GM19238 (cell line): ENCODE data around the gene CCDC148.

Source experiments
- DNase-seq: peaks from one replicate; pipeline ENCODE4 v3.0.0; 2011; ENCODE audit warnings: low spot score; ENCODE audit not compliant: insufficient read length

Gene CCDC148

DNA sequence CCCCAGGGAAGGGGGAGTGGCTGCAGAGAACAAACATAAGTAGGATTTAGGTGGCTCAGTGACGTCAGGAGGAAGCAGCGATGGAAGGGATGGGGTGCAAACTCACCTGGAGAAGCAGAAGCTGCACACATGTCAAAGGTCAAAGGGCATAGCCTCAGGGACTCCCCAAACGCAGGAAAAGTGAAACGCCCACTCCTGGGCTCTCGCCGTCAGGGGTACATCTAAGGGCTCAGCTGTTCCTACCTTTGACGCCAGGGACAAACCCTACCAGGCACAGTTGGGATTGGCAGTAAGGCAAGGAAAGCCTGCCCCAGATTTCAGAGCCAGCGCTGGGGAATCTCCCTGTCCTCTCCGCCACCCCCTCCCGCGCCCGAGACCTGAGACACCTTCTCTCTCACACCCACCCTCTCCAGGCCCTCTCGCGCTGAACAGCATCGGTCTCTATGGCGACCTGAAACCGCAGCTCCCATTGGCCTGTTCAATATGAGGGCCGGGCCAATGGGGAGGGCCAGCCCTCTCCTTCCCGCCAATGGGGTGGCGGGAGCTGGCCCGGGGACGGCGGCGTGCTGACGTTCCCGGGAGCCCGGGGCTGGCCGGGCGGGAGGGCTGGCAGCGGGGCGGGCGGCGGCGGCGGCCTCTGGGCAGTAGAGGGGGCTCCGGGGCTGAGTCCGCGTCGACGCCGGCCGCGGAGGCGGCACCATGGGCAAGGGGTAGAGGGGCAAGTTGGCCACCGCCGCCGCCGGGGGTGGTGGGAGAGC, at the start of gene CCDC148, which contains the start of gene PKP4:
Gene CCDC148 (minus strand): TSS at position 445 of the 758 bp plus-strand sequence. CDS start 314 bp downstream, at position 131.
Gene PKP4 (plus strand): TSS at position 644 of the 758 bp plus-strand sequence. CDS start 76,233 bp downstream, outside the sequence.
- DNase-seq, result peak; percentile 89

DNA sequence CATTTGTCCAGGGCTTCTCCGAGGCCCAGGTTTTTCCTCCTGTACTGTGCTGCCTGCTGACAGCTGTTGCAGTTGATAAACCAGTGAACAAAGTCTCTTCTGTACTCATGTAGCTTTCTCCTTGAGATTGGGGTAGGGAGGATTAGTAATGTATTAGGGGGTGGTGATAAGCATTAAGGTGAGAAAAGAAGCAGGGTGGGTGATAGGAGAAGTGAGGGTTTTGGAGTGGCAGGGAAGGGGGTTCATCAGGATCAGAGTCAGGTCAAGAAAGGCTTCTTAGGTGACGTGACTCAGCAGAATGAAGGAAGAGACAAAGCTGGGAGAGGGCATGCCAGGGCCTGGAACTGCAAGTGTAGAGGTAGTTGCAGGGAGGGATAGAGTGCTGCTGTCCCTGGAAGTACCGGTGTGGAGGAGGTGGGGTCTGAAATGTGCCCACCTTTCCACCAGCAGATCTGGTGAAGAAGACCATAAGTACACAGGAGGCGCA, 48.9 kb upstream of the CCDC148 start:
- no peak for DNase-seq

DNA sequence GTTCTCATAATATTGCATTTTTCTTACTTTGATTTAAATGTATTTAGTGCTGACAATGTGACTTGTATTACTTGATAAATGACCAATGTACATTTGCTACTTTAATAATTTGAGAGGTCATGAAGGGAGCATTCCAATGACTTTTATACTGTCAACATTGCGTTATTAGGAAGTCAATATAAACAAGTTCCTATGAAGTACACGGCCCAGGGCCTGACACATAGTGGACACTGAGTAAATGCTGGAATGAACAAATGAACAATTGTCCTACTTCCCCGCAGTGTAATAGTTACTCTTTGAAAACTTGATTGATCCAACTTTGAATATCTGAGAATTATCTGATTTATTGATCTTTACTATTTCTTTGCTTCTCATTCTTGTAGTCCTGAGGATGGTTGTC, 47.5 kb upstream of the CCDC148 start:
- DNase-seq, result no peak

DNA sequence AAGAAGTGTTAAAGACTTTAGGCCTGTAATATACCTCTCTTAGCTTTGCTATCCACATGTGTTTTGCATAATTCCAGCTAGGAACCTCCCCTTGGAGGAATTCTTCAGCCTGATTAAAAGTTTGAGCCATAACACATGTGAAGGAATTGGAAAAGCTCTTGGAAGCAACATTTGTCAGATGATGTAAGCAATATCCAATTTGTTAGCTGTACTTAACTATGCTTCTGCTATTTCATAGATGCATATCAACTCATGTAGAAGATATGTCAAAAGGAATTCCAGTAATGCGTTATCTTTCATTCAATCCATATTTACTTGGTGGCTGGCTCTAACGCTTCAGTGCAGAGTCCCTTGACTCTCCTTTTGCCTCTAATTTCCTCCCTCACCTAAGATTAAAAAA, 46.4 kb upstream of the CCDC148 start:
- DNase-seq, result no peak

DNA sequence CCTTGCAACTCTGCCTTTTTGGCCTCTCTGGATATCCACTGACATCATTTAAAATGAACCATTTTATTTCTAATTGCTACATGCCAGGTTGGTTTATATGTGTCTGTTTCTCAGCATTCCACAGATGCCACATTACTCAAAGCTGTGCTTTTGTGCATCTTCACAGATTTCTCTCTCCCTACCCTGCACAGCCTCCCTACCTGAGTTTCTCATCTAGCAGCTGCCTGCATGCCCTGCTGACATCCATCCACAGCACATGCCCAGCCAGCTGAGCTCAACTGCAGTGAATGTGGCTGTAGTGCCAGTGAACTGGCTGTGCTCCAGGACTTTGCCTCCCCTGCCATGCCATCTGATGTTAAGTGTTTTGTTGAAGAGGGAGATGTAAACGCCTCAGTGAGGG, 44.7 kb upstream of the CCDC148 start:
- DNase-seq, result no peak

GRCh38 chr2:158500333-158500732, 43.8 kb upstream of the CCDC148 start:
- DNase-seq, result no peak

DNA sequence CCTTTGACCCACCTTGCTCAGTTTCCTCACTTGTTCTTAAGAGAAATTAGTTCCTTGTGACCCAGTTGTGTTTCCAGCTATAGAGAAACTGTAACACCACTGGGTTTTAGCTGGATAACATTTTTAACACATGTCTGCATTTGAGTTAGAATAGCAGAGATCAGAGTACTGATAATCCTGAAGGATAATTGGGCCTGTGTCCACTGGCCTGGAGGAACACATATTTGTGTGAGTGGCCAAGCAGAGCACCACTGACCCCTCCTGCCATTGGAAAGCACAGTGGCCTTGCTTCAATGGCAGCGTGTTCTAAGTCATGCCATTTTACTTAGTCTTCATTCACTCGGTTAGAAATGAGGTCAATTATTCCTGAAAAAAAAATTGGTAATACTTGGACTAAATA, 42.8 kb upstream of the CCDC148 start:
- no peak for DNase-seq

DNA sequence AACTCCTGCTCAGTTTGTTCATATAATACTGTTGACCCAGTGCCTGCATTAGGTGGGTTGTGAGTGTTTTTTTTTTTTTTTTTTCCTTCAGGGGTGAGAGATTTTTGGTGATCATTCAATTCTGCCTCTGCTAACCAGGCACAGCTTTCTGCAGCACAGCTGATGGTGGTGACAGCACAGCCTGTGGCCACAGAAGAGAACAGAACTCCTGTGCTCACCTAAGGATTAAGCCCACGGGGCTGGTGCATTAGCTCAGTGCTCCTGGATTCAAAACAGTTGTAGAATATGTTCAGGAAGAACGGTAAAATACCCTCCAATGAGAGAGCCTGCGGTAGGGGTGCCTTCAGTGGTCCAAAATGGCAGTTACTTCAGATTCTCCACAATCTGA, 42.2 kb upstream of the CCDC148 start:
- DNase-seq, result no peak

DNA sequence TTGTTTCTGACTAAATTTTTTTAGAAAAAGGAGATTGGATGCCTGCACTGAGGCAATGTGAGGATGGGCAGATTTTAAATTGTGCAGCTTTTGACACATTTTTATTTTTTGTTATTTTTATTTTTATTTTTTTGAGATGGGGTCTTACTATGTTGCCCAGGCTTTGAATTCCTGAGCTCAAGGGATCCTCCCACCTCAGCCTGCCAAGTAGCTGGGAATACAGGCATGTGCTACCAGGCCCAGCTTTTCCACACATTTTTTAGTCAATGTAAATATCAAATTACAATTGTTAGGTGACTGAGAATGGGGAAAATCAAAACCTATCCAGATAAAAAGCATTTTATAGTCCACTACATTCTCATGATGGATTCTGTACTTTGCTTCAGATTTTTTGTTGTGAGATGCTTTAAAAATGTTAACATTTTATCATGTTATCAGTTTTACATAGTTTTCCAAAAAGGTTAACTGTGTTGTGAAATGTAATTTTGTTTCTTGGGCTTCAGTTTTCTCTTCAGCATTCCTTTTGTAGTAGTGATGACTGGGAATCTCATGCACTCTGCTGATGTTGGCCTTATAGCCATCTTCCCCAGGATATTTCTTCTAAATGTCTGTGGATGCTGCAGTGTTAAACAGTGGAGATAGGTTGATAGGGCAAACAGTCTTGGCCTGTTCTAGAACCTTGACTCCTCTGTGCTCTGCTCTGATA, 41.6 kb upstream of the CCDC148 start:
- DNase-seq, result no peak

- no peak for DNase-seq
Measured at GRCh38 chr2:158497486-158497885, 40.9 kb upstream of the CCDC148 start.

DNA sequence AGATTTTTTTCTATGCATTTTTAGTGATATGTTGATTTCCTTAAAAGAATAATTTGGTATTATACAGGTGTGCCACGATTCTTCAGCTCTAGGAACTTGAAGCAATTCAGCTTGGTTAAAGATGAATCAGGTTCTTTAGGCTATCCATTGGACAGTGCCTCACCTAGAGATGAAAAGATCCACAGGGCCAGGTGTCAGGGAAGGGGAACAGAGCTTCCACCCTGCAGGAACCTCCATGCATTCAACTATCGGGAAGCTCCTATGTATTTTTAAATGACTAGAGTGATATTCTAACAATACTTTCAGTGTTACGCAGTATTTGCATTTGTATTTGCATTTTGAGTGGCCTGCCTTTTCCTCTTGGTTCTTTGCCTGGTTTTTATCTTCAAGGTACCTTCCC, 40.4 kb upstream of the CCDC148 start:
- DNase-seq, result no peak

DNA sequence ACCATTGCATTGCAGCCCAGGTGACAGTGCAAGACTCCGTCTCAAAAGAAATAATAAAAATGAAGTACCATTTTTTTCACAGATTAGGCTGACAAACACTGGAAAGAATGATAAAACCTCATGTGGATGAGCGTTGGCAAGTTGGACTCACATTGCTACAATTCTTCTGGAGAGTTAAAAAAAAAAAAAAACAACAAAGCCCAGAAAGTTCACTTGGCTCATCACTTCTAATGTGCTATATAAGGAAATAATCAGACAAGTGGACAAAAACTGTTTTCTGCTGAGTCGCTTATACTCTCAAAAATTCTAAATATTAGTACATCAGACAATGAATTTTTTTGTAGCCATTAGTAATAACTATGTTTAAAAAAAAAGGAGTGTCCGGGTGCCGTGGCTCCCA, 38.6 kb upstream of the CCDC148 start:
- no peak for DNase-seq

DNA sequence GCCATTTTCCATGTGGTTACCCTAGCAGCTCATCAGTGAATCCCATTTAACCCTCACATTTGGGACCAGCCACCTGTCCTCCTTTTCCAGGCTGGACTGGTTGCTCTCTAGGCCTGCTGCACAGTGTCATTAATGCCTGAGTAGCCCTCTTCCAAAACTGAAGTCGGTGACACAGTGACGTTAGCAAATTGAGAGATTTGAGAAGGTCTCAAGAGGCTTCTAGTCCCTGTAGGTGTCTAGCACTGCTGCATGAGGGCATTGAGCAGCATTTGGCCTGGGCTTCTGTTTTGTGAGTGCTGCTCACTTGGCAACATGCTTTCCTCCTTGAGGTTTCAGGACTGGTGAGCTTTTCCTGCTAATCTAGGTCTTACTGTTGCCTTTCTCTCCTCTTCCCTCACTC, 36.9 kb upstream of the CCDC148 start:
- DNase-seq, result no peak

DNA sequence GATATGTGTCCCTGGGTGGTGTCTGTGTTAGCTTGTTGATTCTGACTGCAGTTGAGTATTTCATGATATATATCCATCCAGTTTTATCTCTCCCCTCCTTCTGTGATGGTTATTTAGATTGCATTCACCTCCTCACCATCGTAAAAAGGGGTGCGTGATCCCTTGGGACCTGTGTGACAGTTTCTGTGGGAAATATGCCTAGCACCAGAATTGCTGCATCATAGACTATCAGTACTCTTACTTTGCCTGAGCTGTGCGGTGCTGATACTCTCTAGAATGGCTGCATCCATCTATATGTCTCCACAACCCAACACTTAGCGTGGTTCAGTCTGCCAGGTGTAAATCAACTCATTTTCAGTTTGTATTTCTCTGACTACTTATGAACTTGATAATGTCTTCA, 34.5 kb upstream of the CCDC148 start:
- no peak for DNase-seq

DNA sequence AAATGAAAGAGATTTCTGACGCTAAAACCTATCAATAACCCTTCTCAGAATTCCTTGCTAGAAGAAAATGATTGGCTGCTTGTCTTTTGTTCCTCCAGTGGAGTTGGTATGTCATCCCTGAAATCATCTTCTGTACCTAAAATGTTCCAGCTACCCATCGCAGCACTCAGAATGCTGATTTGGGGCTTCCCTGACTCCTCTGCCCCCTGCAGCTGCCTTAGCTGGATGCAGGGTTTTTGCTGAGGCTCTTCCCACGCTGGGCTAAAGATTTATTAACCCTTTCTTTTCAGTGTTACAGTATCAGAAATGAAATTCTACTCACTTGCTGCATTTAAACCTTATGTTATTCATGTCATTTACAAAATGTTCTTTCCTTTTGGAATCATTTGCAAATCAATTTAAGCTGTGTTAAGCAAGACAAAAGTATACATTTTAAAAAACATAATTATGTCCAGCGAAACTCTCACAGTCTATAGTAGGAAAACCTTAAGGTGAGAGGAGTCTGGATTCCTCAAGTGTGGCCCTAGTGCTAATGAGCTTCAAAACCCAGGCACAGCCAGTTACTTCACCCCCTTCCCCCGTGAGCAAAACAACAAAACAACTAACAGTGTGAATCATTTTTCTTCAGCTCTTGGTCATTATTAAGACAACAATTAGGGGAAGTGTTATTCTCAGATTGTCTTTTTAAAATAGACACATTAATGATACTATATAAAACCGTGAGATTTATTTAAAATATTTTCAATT, 33.0 kb upstream of the CCDC148 start:
- no peak for DNase-seq

GRCh38 chr2:158488442-158489216, 32.1 kb upstream of the CCDC148 start:
- DNase-seq, result no peak

- no peak for DNase-seq
Measured at GRCh38 chr2:158487419-158487818, 30.9 kb upstream of the CCDC148 start.

- DNase-seq, result no peak
Measured at GRCh38 chr2:158486970-158487325, 30.4 kb upstream of the CCDC148 start.

GRCh38 chr2:158486150-158486969, 29.8 kb upstream of the CCDC148 start:
- no peak for DNase-seq

DNA sequence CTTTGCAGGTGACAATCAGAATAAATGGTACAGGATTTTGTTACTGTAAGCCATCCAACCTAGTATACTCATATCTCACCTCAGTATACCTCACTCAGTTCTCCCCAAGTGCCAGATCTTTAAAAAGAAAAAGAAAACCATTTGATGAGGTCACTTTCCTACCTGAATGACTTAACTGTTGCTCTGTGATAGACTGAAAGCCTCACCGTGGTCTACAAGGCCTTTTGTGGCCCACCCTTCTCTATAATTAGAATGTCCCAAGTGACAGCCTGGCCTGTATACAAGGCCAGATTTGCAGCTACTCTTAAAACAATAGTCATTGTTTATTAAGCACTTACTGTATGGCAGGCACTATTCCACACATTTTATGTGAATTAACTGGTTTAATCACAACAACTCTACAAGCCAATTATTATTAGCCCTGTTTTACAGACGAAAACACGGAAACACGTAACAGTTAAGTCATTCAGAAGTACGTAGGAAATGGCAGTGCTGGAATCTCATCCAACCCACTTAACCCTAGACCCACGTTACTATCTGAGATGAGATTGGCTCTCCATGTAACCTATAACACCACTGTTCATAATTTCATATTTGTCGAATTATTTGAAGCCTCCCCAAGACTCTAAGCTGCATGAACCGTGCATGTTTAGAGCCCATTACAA, 28.5 kb upstream of the CCDC148 start:
- DNase-seq, result no peak
